ENCODE results near the gene PSMC3IP. TPM values are rescaled to one million over a fixed set of nuclear protein-coding genes. Genes with fewer than 3 reads are reported as not detected.

Gene PSMC3IP
- total RNA-seq, 1 donor from 2014 or later: 1.3 TPM

DNA sequence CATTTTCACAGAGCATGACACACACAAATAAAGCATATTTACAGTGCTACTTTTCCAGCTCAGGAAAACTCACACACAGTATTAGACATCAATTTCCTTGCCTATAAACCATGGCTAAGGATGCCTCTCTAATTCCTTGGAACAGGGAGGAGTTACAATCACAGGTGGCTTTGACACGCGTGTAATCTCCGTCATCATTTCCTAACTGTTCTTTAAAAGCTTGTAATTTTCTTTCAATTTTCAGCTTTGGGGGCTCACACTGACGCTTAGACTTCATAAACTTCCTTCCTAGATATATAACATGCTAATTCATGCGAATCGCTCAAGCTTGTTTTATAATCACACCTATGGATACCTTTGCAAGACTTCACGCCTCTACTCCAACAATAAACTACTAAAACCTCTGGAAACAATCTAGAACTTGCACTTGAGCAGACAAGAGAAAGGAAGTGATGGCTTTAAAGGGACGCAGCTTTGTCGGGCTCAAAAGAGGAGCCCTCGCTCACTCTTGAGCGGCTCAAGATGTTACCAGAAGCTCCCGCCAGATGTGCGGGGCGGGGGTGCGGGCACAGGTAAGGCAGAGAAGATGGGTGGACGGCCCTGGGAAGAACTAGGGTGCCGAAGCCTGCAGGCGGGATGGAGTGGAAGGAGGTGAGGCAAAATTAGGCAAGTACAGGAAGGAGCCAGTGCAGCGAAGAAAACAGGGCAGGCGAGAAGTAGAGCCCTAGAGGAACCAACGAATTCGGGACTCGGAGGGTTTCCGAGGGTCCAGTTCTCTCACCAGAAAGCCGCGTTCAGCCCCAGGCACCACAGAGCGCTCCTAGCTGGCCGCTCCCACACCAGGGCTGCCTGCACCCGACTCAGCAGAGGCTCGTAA lies 31.0 kb upstream of the PSMC3IP start:
- FAIRE-seq (no peak), DNase-seq (ENCODE audit: low read depth) (no peak)
- Histone ChIP-seq H3K4me3 (ENCODE audit: low read depth, low read length) (peak overlapping the region; percentile 72), H3K36me3 (ENCODE audit: control insufficient read depth, insufficient read depth, low read length) (peaks cover 10% of the 10 kb centered on the region), H3K27me3 (ENCODE audit: control insufficient read depth, insufficient read depth, low read length) (no peaks in the 10 kb centered on the region)
- TF ChIP-seq, protein P1, sequence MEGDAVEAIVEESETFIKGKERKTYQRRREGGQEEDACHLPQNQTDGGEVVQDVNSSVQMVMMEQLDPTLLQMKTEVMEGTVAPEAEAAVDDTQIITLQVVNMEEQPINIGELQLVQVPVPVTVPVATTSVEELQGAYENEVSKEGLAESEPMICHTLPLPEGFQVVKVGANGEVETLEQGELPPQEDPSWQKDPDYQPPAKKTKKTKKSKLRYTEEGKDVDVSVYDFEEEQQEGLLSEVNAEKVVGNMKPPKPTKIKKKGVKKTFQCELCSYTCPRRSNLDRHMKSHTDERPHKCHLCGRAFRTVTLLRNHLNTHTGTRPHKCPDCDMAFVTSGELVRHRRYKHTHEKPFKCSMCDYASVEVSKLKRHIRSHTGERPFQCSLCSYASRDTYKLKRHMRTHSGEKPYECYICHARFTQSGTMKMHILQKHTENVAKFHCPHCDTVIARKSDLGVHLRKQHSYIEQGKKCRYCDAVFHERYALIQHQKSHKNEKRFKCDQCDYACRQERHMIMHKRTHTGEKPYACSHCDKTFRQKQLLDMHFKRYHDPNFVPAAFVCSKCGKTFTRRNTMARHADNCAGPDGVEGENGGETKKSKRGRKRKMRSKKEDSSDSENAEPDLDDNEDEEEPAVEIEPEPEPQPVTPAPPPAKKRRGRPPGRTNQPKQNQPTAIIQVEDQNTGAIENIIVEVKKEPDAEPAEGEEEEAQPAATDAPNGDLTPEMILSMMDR (IDR thresholded peaks at IDR 0.05; ENCODE audit: insufficient read depth, low read length, severe bottlenecking): no peak

DNA sequence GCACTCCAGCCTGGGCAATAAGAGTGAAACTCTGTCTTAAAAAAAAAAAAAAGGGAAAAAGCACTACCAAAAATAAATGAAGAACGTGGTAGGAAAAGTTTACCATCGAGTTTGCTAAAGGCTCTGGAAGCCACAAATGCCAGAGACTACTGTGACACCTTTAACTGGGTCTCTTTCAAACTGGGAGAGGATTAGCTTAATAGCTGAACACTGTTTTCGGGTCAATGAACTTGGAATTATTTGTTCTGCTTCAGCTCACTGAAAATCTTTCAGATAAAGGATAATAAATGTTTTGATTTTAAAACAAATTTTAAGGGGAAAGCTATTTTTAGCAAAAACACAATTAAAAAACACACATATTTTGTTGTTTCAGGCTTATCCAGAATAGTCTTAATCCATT lies 30.2 kb upstream of the PSMC3IP start:
- DNase-seq (ENCODE audit: low read depth) (no peak), FAIRE-seq (no peak)
- no peaks in the 10 kb centered on the region for H3K27me3 ChIP-seq (ENCODE audit: control insufficient read depth, insufficient read depth, low read length)
- TF ChIP-seq, protein P1 (IDR thresholded peaks at IDR 0.05; ENCODE audit: insufficient read depth, low read length, severe bottlenecking): no peak
- peak overlapping the region; percentile 72 for H3K4me3 ChIP-seq (ENCODE audit: low read depth, low read length)
- peaks cover 6% of the 10 kb centered on the region for H3K36me3 ChIP-seq (ENCODE audit: control insufficient read depth, insufficient read depth, low read length)

DNA sequence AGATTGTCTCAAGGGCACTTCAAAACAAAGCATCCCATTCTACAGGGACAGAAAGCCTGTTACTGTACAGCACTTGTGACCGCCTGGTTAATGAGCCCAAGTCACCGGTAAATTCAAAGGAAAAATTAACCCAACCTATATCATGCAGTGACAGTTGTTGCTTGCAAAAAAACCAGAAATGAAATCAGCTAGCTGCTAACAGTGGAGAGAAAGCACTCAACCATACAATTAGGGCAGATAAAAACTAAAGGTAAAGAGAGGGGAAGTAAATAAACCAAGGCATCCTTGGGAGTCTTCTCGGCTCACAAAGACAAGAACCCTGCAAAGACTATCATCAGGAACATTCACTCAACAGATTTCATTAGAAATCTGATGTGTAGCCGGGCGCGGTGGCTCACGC lies 25.8 kb upstream of the PSMC3IP start:
- peaks cover 3% of the 10 kb centered on the region for H3K36me3 ChIP-seq (ENCODE audit: control insufficient read depth, insufficient read depth, low read length)
- no peak for FAIRE-seq
- H3K4me3 ChIP-seq (ENCODE audit: low read depth, low read length): no peak overlapping the region
- DNase-seq (ENCODE audit: low read depth): no peak
- H3K27me3 ChIP-seq (ENCODE audit: control insufficient read depth, insufficient read depth, low read length): no peaks in the 10 kb centered on the region
- TF ChIP-seq, protein P1 (IDR thresholded peaks at IDR 0.05; ENCODE audit: insufficient read depth, low read length, severe bottlenecking): no peak

DNA sequence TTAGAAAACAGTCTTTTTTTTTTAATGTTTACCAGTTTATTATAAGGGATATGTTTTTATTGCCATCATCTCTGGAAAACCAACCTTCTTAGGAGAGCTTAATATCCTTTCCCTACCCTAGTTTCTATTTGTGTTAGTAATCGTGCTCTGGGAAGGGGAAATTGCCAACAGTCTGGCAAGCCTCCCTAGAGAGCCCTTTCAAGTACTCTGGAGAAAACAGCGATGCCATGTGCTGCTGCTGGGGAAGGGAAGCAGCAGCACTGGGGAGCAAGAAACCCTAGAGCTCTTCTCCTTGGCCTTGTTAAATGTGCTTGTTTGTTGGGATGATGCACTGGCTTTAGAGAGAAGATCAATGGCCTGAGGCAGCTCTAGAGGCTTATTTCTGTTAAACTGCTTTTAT lies 21.4 kb upstream of the PSMC3IP start:
- TF ChIP-seq, protein P1 (IDR thresholded peaks at IDR 0.05; ENCODE audit: insufficient read depth, low read length, severe bottlenecking): no peak
- peaks cover 3% of the 10 kb centered on the region for H3K36me3 ChIP-seq (ENCODE audit: control insufficient read depth, insufficient read depth, low read length)
- no peak for FAIRE-seq

DNA sequence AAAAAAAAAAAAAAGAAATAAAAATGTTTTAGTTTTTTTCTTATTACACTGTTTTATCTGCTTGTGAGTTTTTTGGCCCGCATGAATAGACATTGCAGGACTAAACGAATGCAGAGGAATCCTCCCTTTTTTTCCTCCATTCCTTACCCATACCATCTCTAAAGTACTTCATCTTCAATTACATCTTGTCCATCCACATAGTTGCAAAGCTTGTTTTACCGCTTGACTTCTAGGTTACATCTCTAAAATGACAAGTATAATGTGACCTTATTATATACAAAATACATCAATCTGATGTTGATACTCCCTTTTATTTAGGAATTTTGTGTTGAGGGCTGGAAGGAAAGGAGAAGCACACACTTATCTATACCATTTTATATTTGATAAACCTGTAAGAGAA lies 18.9 kb upstream of the PSMC3IP start:
- Histone ChIP-seq H3K4me3 (ENCODE audit: low read depth, low read length) (no peak overlapping the region), H3K36me3 (ENCODE audit: control insufficient read depth, insufficient read depth, low read length) (peaks cover 3% of the 10 kb centered on the region), H3K27me3 (ENCODE audit: control insufficient read depth, insufficient read depth, low read length) (no peaks in the 10 kb centered on the region)
- FAIRE-seq (no peak), DNase-seq (ENCODE audit: low read depth) (no peak)
- TF ChIP-seq, protein P1 (IDR thresholded peaks at IDR 0.05; ENCODE audit: insufficient read depth, low read length, severe bottlenecking): no peak

More for the DNA sequence above, 21.4 kb upstream of the PSMC3IP start:
- H3K27me3 ChIP-seq (ENCODE audit: control insufficient read depth, insufficient read depth, low read length): no peaks in the 10 kb centered on the region
- DNase-seq (ENCODE audit: low read depth): no peak
- no peak overlapping the region for H3K4me3 ChIP-seq (ENCODE audit: low read depth, low read length)
